Measurements from ENCODE around the gene TMEM92. TPM values are rescaled to one million over a fixed set of nuclear protein-coding genes. Genes with fewer than 3 reads are reported as not detected.
"Not testable (repeated sequence)": the region's sequence is repeated elsewhere in the genome, so short reads cannot be mapped to it uniquely, and the experiment has no call there.

Gene TMEM92
- polyA plus RNA-seq, 1 donor (not counting 4 experiments of a cell fraction or from before 2014, with no cell fraction given): 0.88 TPM

- H3K36me3 ChIP-seq (ENCODE audit: control insufficient read depth in 2 of 2, extremely low read depth in 1 of 2, insufficient read depth in 2 of 2, low read length in 2 of 2): no peaks in the 10 kb centered on the region
- H3K4me3 ChIP-seq (ENCODE audit: control insufficient read depth in 2 of 3, extremely low read depth in 1 of 3, insufficient read depth in 2 of 3, low read depth in 1 of 3, low read length in 3 of 3): no peak overlapping the region
- H3K27ac ChIP-seq (ENCODE audit: control insufficient read depth, insufficient read depth, low read length): no peak overlapping the region
- no peak overlapping the region for H3K4me2 ChIP-seq (ENCODE audit: control insufficient read depth, extremely low read depth, insufficient read depth, low read depth, low read length)
- no peaks in the 10 kb centered on the region for H3K79me2 ChIP-seq (ENCODE audit: control insufficient read depth, insufficient read depth, low read length)
- TF ChIP-seq, protein P1, sequence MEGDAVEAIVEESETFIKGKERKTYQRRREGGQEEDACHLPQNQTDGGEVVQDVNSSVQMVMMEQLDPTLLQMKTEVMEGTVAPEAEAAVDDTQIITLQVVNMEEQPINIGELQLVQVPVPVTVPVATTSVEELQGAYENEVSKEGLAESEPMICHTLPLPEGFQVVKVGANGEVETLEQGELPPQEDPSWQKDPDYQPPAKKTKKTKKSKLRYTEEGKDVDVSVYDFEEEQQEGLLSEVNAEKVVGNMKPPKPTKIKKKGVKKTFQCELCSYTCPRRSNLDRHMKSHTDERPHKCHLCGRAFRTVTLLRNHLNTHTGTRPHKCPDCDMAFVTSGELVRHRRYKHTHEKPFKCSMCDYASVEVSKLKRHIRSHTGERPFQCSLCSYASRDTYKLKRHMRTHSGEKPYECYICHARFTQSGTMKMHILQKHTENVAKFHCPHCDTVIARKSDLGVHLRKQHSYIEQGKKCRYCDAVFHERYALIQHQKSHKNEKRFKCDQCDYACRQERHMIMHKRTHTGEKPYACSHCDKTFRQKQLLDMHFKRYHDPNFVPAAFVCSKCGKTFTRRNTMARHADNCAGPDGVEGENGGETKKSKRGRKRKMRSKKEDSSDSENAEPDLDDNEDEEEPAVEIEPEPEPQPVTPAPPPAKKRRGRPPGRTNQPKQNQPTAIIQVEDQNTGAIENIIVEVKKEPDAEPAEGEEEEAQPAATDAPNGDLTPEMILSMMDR (optimal IDR thresholded peaks at IDR 0.05 in 1 of 3, IDR thresholded peaks at IDR 0.05 in 1 of 3, conservative IDR thresholded peaks at IDR 0.05 in 1 of 3; ENCODE audit: extremely low read depth in 1 of 3, insufficient read depth in 2 of 3, low read length in 3 of 3): no peak
- H3K4me1 ChIP-seq (ENCODE audit: control insufficient read depth, extremely low read depth, insufficient read depth, low read length): no peaks in the 10 kb centered on the region
- no peaks in the 10 kb centered on the region for H4K20me1 ChIP-seq (ENCODE audit: control insufficient read depth, extremely low read depth, insufficient read depth, low read length)
- H3K9ac ChIP-seq (ENCODE audit: control insufficient read depth, extremely low read depth, insufficient read depth, low read length): no peak overlapping the region
- H2AFZ ChIP-seq (ENCODE audit: control insufficient read depth, low read length): no peak overlapping the region
- dilution Hi-C loops (cut with MboI; ENCODE audit: extremely low pct_ligation_motif_present, low sequenced_read_pairs): no loop called here
- H3K9me1 ChIP-seq (ENCODE audit: control insufficient read depth, extremely low read depth, insufficient read depth, low read length): no peaks in the 10 kb centered on the region
- FAIRE-seq (no peak), DNase-seq (ENCODE audit: low read depth, low spot score) (no peak)
- no peaks in the 10 kb centered on the region for H3K27me3 ChIP-seq (ENCODE audit: control insufficient read depth, extremely low read depth, insufficient read depth, low read length)
- H3K9me3 ChIP-seq (ENCODE audit: control insufficient read depth, low read depth, low read length): no peaks in the 10 kb centered on the region
These were observed 25.5 kb downstream of the TMEM92 start for GRCh38 chr17:50299776-50300175.

DNA sequence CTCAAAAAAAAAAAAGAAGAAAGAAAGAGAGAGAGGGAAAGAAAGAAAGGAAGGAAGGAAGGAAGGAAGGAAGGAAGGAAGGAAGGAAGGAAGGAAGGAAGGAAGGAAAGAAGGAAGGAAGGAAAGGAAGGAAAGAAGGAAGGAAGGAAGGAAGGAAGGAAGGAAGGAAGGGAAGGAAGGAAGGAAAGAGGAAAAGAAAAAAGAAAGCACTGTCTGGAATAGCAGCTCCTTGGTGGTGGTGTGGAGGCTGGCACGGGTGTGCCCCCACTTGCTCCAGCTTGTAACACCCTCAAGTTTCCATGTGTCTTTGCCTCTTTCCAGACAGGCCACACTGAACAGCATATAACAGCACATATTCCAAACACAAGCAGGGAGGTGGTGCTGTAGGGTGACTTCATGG lies 26.6 kb downstream of the TMEM92 start:
- H3K9me3 ChIP-seq (ENCODE audit: control insufficient read depth, low read depth, low read length); H3K9me1 ChIP-seq (ENCODE audit: control insufficient read depth, extremely low read depth, insufficient read depth, low read length); H3K4me3 ChIP-seq (ENCODE audit: control insufficient read depth in 2 of 3, extremely low read depth in 1 of 3, insufficient read depth in 2 of 3, low read depth in 1 of 3, low read length in 3 of 3); H3K4me1 ChIP-seq (ENCODE audit: control insufficient read depth, extremely low read depth, insufficient read depth, low read length); H3K4me2 ChIP-seq (ENCODE audit: control insufficient read depth, extremely low read depth, insufficient read depth, low read depth, low read length); H2AFZ ChIP-seq (ENCODE audit: control insufficient read depth, low read length); H3K27me3 ChIP-seq (ENCODE audit: control insufficient read depth, extremely low read depth, insufficient read depth, low read length); FAIRE-seq; H4K20me1 ChIP-seq (ENCODE audit: control insufficient read depth, extremely low read depth, insufficient read depth, low read length); DNase-seq (ENCODE audit: low read depth, low spot score); H3K9ac ChIP-seq (ENCODE audit: control insufficient read depth, extremely low read depth, insufficient read depth, low read length); dilution Hi-C loops (cut with MboI; ENCODE audit: extremely low pct_ligation_motif_present, low sequenced_read_pairs); H3K36me3 ChIP-seq (ENCODE audit: control insufficient read depth in 2 of 2, extremely low read depth in 1 of 2, insufficient read depth in 2 of 2, low read length in 2 of 2); H3K27ac ChIP-seq (ENCODE audit: control insufficient read depth, insufficient read depth, low read length); H3K79me2 ChIP-seq (ENCODE audit: control insufficient read depth, insufficient read depth, low read length): not testable (repeated sequence)

DNA sequence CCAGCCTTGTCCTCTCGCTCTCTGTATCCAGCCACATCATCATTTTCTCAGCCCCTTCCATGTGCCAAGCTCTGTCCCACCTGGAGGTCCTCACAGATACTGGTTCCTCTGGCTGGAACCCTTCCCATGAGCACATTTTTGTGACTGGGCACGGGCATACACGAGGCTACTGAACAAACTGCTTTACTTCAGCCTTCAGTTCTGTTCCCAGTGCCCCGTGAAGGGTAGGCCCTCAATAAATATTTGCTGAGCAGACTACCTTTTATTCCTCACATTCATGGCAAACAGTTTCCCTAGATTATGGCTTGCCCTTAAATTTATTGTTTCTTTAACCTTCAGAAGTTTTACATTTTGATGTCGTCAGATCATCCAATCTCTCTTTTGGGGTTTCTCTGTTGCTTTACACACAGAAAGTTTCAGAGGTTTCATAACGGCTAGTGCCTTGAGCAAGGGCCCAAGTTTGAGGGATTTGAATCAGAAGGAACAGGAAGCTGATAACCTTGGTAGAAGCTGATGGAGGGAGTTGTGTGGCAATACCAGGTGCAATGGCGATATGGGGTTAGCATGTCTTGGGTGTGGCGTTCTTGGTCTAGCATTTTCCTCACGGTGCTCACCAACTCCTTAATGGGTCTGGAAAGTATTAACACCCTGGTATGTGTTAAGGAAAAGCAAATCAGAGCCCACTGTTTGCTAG lies 27.8 kb downstream of the TMEM92 start:
- no peak overlapping the region for H3K4me2 ChIP-seq (ENCODE audit: control insufficient read depth, extremely low read depth, insufficient read depth, low read depth, low read length)
- no peaks in the 10 kb centered on the region for H3K4me1 ChIP-seq (ENCODE audit: control insufficient read depth, extremely low read depth, insufficient read depth, low read length)
- dilution Hi-C loops (cut with MboI; ENCODE audit: extremely low pct_ligation_motif_present, low sequenced_read_pairs): no loop called here
- H3K36me3 ChIP-seq (ENCODE audit: control insufficient read depth in 2 of 2, extremely low read depth in 1 of 2, insufficient read depth in 2 of 2, low read length in 2 of 2): no peaks in the 10 kb centered on the region
- H3K4me3 ChIP-seq (ENCODE audit: control insufficient read depth in 2 of 3, extremely low read depth in 1 of 3, insufficient read depth in 2 of 3, low read depth in 1 of 3, low read length in 3 of 3): no peak overlapping the region
- no peaks in the 10 kb centered on the region for H3K9me1 ChIP-seq (ENCODE audit: control insufficient read depth, extremely low read depth, insufficient read depth, low read length)
- no peak overlapping the region for H3K9ac ChIP-seq (ENCODE audit: control insufficient read depth, extremely low read depth, insufficient read depth, low read length)
- TF ChIP-seq, protein P1 (optimal IDR thresholded peaks at IDR 0.05 in 1 of 3, IDR thresholded peaks at IDR 0.05 in 1 of 3, conservative IDR thresholded peaks at IDR 0.05 in 1 of 3; ENCODE audit: extremely low read depth in 1 of 3, insufficient read depth in 2 of 3, low read length in 3 of 3): no peak
- TF ChIP-seq EZH2 (IDR thresholded peaks at IDR 0.05; ENCODE audit: low read length): no peak
- no peak overlapping the region for H3K27ac ChIP-seq (ENCODE audit: control insufficient read depth, insufficient read depth, low read length)
- H3K79me2 ChIP-seq (ENCODE audit: control insufficient read depth, insufficient read depth, low read length): no peaks in the 10 kb centered on the region
- H2AFZ ChIP-seq (ENCODE audit: control insufficient read depth, low read length): no peak overlapping the region
- no peaks in the 10 kb centered on the region for H3K27me3 ChIP-seq (ENCODE audit: control insufficient read depth, extremely low read depth, insufficient read depth, low read length)
- H3K9me3 ChIP-seq (ENCODE audit: control insufficient read depth, low read depth, low read length): no peaks in the 10 kb centered on the region
- FAIRE-seq (no peak), DNase-seq (ENCODE audit: low read depth, low spot score) (no peak)
- no peaks in the 10 kb centered on the region for H4K20me1 ChIP-seq (ENCODE audit: control insufficient read depth, extremely low read depth, insufficient read depth, low read length)

Measured in keratinocyte (primary cell).